NCI-H2171 treated with DMSO at 0.1 percent for 48 hours (cell line): Measurements from ENCODE around the gene UBE2M.

Experiments used
- DNase-seq: peaks from one replicate; lab custom pipeline; 2025; lab: John Stamatoyannopoulos, UW

UBE2M gene

GRCh38 chr19:58570770-58571574 lies 12.6 kb upstream of the UBE2M start:
- DNase-seq, result no peak

GRCh38 chr19:58569943-58570670 lies 11.7 kb upstream of the UBE2M start:
- DNase-seq, result no peak

GRCh38 chr19:58569191-58569942 lies 11.0 kb upstream of the UBE2M start:
- no peak for DNase-seq

- DNase-seq, result no peak
These were observed 10.2 kb upstream of the UBE2M start for GRCh38 chr19:58568453-58569130.

GRCh38 chr19:58566989-58567388 lies 8.6 kb upstream of the UBE2M start:
- no peak for DNase-seq

GRCh38 chr19:58563823-58564222 lies 5.4 kb upstream of the UBE2M start:
- no peak for DNase-seq

GRCh38 chr19:58563034-58563573 lies 4.7 kb upstream of the UBE2M start:
- DNase-seq, result no peak

- no peak for DNase-seq
These were observed 4.0 kb upstream of the UBE2M start for GRCh38 chr19:58562122-58563033.

GRCh38 chr19:58561373-58562121 lies 3.1 kb upstream of the UBE2M start:
- DNase-seq, result no peak

- DNase-seq, result no peak
These were observed 2.5 kb upstream of the UBE2M start for GRCh38 chr19:58560921-58561320.

GRCh38 chr19:58560007-58560887 lies 1.8 kb upstream of the UBE2M start:
- DNase-seq, result no peak

- no peak for DNase-seq
These were observed 1.0 kb upstream of the UBE2M start for GRCh38 chr19:58559275-58560006.

GRCh38 chr19:58558623-58559274 lies 338 bp upstream of the UBE2M start:
- DNase-seq, result no peak

- DNase-seq, result no peak
These were observed 968 bp downstream of the UBE2M start for GRCh38 chr19:58557221-58558065.

GRCh38 chr19:58556622-58557220 lies 1.7 kb downstream of the UBE2M start:
- DNase-seq, result no peak

GRCh38 chr19:58555920-58556621 lies 2.3 kb downstream of the UBE2M start:
- no peak for DNase-seq
